ENCODE data around the gene SEPTIN10. TPM values are rescaled to one million over a fixed set of nuclear protein-coding genes. Genes with fewer than 3 reads are reported as not detected.

Gene SEPTIN10
- total RNA-seq, 1 experiment from 2014 or later = 92.5 TPM

DNA sequence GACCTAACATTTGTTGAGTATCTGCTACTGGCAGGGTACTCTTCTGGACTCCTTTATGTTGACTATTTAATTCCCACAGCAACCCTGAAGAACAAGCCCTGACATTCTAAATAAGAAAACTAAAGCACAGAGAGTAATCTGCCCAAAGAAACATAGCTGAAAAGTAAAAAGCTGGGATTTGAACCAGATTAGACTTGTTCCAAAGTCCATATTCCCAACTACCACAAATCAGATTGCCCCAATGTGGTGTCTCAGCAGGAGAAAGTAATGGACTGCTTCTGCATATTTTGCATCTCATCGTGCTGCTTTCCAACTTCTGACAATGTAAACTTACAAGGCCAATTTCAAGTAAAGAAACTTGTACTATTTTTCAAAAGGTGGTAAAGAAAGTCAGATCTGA, 56.5 kb downstream of the SEPTIN10 start:
- Histone ChIP-seq H2BK120ac (ENCODE audit: low read depth, low read length, poor library complexity, severe bottlenecking) (no peak overlapping the region), H2BK5ac (ENCODE audit: insufficient read length, low read length) (no peak overlapping the region), H3K4me2 (ENCODE audit: insufficient read depth, insufficient read length, low read length) (no peak overlapping the region), H3K79me2 (ENCODE audit: insufficient read depth, low read length) (no peaks in the 10 kb centered on the region), H3K9me3 (ENCODE audit: control insufficient read depth, low read depth, low read length) (no peaks in the 10 kb centered on the region), H2BK20ac (ENCODE audit: low read depth, low read length, poor library complexity, severe bottlenecking) (no peak overlapping the region), H3K56ac (ENCODE audit: insufficient read length, low read depth, low read length) (no peak overlapping the region), H4K20me1 (ENCODE audit: control insufficient read depth, insufficient read depth, insufficient read length) (no peaks in the 10 kb centered on the region), H3K4ac (ENCODE audit: low read depth, low read length) (no peak overlapping the region), H3K14ac (ENCODE audit: insufficient read depth, low read length) (no peak overlapping the region), H2BK12ac (ENCODE audit: insufficient read length, low read depth, low read length) (no peak overlapping the region), H3K18ac (ENCODE audit: insufficient read length, low read depth, low read length) (no peak overlapping the region), H2AFZ (ENCODE audit: low read length) (no peak overlapping the region), H4K91ac (ENCODE audit: insufficient read length, low read depth, low read length) (no peak overlapping the region), H2AK5ac (ENCODE audit: insufficient read length, low read length) (no peak overlapping the region), H3K27me3 (ENCODE audit: insufficient read depth, low read length) (no peaks in the 10 kb centered on the region), H3K23ac (ENCODE audit: insufficient read length, low read depth, low read length) (no peak overlapping the region), H3K4me1 (ENCODE audit: insufficient read depth, low read length) (no peaks in the 10 kb centered on the region), H4K5ac (ENCODE audit: insufficient read length, low read depth, low read length) (no peak overlapping the region), H3T11ph (ENCODE audit: low read length) (no peak overlapping the region), H3K79me1 (ENCODE audit: insufficient read depth, low read depth, low read length, poor library complexity, severe bottlenecking) (no peaks in the 10 kb centered on the region), H3K9ac (ENCODE audit: extremely low read depth, insufficient read length, low read length) (no peak overlapping the region), H4K8ac (replicated peaks; ENCODE audit: insufficient read length, low read depth, low read length) (no peak overlapping the region), H2BK15ac (ENCODE audit: low read depth, low read length) (no peak overlapping the region), H3K27ac (ENCODE audit: insufficient read length, low read depth, low read length) (no peak overlapping the region), H3K23me2 (ENCODE audit: insufficient read length, low read depth, low read length, poor library complexity, severe bottlenecking) (no peaks in the 10 kb centered on the region)
- no CpG with 5 or more reads among the region's 1 CpG for WGBS (ENCODE audit: extremely low coverage, insufficient read length, low lambda C conversion rate)
- H3K9me3 Mint-ChIP-seq = peaks cover 4 to 5% of the 10 kb centered on the region in 2 experiments; a peak in 3 of 5 replicates
- no peak overlapping the region; a peak in 1 of 7 replicates for H3K27ac Mint-ChIP-seq
- no peaks in the 10 kb centered on the region for H3K27me3 Mint-ChIP-seq (ENCODE audit: low read depth)
- no peak for TF ChIP-seq CTCF (conservative IDR thresholded peaks at IDR 0.05)
- peaks cover 0 to 2% of the 10 kb centered on the region in 2 experiments; a peak in 1 of 4 replicates for H3K4me1 Mint-ChIP-seq
- no peak overlapping the region for H3K4me3 Mint-ChIP-seq
- DNase-seq = no peak
- peaks cover 31 to 59% (median 57%) of the 10 kb centered on the region in 3 experiments for H3K36me3 Mint-ChIP-seq (ENCODE audit: insufficient read depth in 1 of 3, low read depth in 3 of 3)
